Endothelial cell of umbilical vein (primary cell): Measurements from ENCODE around the gene STK16.

Experiments
- EZH2 ChIP-seq: IDR thresholded peaks from 2 replicates; pipeline ENCODE4 v1.6.1; 2012; ENCODE audit warnings: borderline replicate concordance, low read depth, mild to moderate bottlenecking, moderate library complexity, low read length, inconsistent platforms; ENCODE audit not compliant: severe bottlenecking
- FOS ChIP-seq: IDR thresholded peaks from 2 replicates; pipeline ENCODE4 v1.6.1; 2011; ENCODE audit warnings: mild to moderate bottlenecking, low read length, moderate library complexity, borderline replicate concordance; ENCODE audit not compliant: insufficient read depth
- GATA2 ChIP-seq: IDR thresholded peaks from 2 replicates; pipeline ENCODE4 v1.7.0; 2011; ENCODE audit warnings: low read depth, mild to moderate bottlenecking, moderate library complexity, mixed read lengths, low read length; ENCODE audit not compliant: insufficient read length, insufficient read depth
- MYC ChIP-seq: IDR thresholded peaks from one replicate; pipeline ENCODE4 v1.6.1; 2011; ENCODE audit warnings: mild to moderate bottlenecking, low read depth, low read length
- POLR2A ChIP-seq: IDR thresholded peaks from 2 replicates; pipeline ENCODE4 v1.6.1; 2012; ENCODE audit warnings: low read depth, mild to moderate bottlenecking, control low read depth, low read length
- POLR2AphosphoS5 ChIP-seq: IDR thresholded peaks from 2 replicates; pipeline ENCODE4 v1.6.1; 2012; ENCODE audit warnings: low read depth, mild to moderate bottlenecking, control low read depth, low read length, moderate library complexity; ENCODE audit not compliant: insufficient read depth
- TF ChIP-seq, protein P1 (sequence below): IDR thresholded peaks from 2 replicates; pipeline ENCODE4 v1.6.1; 2011; ENCODE audit not compliant: insufficient read depth, insufficient read length
- TF ChIP-seq, protein P2 (sequence below), 2 donors: IDR thresholded peaks; 1 replicate in 1 of 2; 2 replicates in 1 of 2; pipeline ENCODE4 v1.5.1; 2011; ENCODE audit warnings: low read length in 2 of 2, mild to moderate bottlenecking in 2 of 2, moderate library complexity in 2 of 2, control low read depth in 1 of 2, inconsistent platforms in 1 of 2, low read depth in 1 of 2; ENCODE audit not compliant: insufficient read depth in 1 of 2; ENCODE audit errors: extremely low read depth in 1 of 2

DNA sequence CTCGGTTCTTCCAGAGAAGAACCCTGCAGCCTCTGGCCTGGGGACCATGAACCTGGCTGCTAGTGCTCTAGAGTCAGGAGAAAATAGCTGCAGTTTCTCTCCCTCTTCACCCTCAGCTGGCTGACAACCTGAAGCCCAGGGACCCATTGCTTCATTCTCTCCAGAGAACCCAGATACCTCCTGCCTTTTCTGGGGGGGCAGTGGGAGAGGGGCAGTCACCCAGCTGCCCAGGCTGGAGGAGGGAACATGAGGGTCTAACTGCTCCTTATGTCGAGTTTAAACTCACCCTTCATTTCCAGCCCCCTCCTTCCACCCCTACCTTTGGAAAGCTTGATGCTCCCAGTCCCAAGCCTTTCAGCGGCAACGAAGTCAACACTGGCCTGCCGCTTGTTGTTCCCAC is 46.3 kb upstream of the STK16 start:
- TF ChIP-seq EZH2: no peak
- TF ChIP-seq POLR2AphosphoS5: no peak
- no peak for TF ChIP-seq POLR2A
- TF ChIP-seq, protein P1, sequence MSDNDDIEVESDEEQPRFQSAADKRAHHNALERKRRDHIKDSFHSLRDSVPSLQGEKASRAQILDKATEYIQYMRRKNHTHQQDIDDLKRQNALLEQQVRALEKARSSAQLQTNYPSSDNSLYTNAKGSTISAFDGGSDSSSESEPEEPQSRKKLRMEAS: no peak
- TF ChIP-seq, protein P2, sequence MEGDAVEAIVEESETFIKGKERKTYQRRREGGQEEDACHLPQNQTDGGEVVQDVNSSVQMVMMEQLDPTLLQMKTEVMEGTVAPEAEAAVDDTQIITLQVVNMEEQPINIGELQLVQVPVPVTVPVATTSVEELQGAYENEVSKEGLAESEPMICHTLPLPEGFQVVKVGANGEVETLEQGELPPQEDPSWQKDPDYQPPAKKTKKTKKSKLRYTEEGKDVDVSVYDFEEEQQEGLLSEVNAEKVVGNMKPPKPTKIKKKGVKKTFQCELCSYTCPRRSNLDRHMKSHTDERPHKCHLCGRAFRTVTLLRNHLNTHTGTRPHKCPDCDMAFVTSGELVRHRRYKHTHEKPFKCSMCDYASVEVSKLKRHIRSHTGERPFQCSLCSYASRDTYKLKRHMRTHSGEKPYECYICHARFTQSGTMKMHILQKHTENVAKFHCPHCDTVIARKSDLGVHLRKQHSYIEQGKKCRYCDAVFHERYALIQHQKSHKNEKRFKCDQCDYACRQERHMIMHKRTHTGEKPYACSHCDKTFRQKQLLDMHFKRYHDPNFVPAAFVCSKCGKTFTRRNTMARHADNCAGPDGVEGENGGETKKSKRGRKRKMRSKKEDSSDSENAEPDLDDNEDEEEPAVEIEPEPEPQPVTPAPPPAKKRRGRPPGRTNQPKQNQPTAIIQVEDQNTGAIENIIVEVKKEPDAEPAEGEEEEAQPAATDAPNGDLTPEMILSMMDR (IDR thresholded peaks at IDR 0.05; ENCODE audit: extremely low read depth in 1 of 2, insufficient read depth in 1 of 2, low read depth in 1 of 2, low read length in 2 of 2): no peak
- no peak for TF ChIP-seq GATA2
- no peak for TF ChIP-seq FOS
- TF ChIP-seq MYC: no peak
